ENCODE data around the gene SH3GLB1.

DNA sequence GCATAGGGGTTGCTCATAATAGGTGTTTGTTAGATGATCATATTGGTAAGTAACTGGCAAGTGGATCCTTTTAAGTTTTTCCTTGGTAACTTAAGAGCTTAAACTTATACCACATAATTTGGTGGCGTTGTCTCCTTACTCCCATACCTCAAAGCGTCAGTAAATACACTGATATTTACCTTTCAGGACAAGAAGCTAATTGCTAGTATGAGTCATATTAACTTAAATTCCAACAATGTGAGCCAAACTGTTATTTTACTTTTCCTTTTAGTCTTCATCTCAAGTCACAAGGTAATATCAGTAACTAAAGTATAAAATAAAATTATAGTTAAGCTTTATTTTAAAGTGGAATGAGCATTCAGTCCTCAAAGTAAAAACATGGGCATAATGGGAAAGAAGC is 9.0 kb upstream of the SH3GLB1 start:
- TF ChIP-seq, protein P1, sequence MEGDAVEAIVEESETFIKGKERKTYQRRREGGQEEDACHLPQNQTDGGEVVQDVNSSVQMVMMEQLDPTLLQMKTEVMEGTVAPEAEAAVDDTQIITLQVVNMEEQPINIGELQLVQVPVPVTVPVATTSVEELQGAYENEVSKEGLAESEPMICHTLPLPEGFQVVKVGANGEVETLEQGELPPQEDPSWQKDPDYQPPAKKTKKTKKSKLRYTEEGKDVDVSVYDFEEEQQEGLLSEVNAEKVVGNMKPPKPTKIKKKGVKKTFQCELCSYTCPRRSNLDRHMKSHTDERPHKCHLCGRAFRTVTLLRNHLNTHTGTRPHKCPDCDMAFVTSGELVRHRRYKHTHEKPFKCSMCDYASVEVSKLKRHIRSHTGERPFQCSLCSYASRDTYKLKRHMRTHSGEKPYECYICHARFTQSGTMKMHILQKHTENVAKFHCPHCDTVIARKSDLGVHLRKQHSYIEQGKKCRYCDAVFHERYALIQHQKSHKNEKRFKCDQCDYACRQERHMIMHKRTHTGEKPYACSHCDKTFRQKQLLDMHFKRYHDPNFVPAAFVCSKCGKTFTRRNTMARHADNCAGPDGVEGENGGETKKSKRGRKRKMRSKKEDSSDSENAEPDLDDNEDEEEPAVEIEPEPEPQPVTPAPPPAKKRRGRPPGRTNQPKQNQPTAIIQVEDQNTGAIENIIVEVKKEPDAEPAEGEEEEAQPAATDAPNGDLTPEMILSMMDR (IDR thresholded peaks at IDR 0.05), result no peak
- TF ChIP-seq POLR2AphosphoS5 (IDR thresholded peaks at IDR 0.05), result no peak

Measured in esophagus muscularis mucosa (tissue), 3 donors.